Panc1 (cell line): ENCODE measurements around the gene RPP25. TPM values are rescaled to one million over a fixed set of nuclear protein-coding genes. Genes with fewer than 3 reads are reported as not detected.

Experiments used
- ATAC-seq: fragments of 200-7000 bp; cut with Tn5 transposase; 2 replicates; pipeline ENCODE4 v1.9.1; 2020; ENCODE audit warnings: mild to moderate bottlenecking, moderate library complexity
- BruUV-seq: library from RNA; stranded (reverse); fragments of 400-500 nt; replicated peaks from 2 replicates; lab custom pipeline; 2021; lab: Mats Ljungman, UMichigan
- CTCF ChIA-PET: fragments of 300-600 bp; sonication (Branson Sonifier 250); formaldehyde crosslinking; loops from one replicate; lab custom pipeline; 2022; ENCODE audit warnings: antibody characterized with exemption; lab: Charles Lee
- POLR2A ChIA-PET: fragments of 300-600 bp; sonication (Branson Sonifier 250); formaldehyde crosslinking; loops from one replicate; lab custom pipeline; 2022; ENCODE audit warnings: antibody characterized with exemption; lab: Charles Lee
- DNase-seq: peaks from one replicate; pipeline ENCODE4 v3.0.0-alpha.2; 2010; ENCODE audit warnings: low read depth, low spot score
- H3K27ac ChIP-seq: 2 replicates; pipeline ENCODE4 v1.5.1; 2011; ENCODE audit warnings: mild to moderate bottlenecking, low read length, inconsistent platforms
- H3K27me3 ChIP-seq: fragments of 200-500 bp; sonication (Bioruptor generic); 2 replicates; pipeline ENCODE4 v1.6.0; 2014; ENCODE audit warnings: low read length, inconsistent platforms; ENCODE audit not compliant: control insufficient read depth, insufficient read depth
- H3K36me3 ChIP-seq: fragments of 200-500 bp; sonication (Bioruptor generic); 2 replicates; pipeline ENCODE4 v1.5.1; 2014; ENCODE audit warnings: inconsistent platforms, mild to moderate bottlenecking, low read length, moderate library complexity; ENCODE audit not compliant: control insufficient read depth, insufficient read depth
- H3K4me1 ChIP-seq: 2 replicates; pipeline ENCODE4 v1.5.1; 2011; ENCODE audit warnings: inconsistent platforms, mild to moderate bottlenecking, low read length, moderate library complexity; ENCODE audit not compliant: control insufficient read depth, insufficient read depth
- H3K4me3 ChIP-seq, 2 experiments: 2 replicates each; pipeline ENCODE4 v1.5.1; 2011 to 2012; ENCODE audit warnings: low read depth in 2 of 2, low read length in 2 of 2, mild to moderate bottlenecking in 2 of 2, inconsistent platforms in 1 of 2, moderate library complexity in 1 of 2
- H3K9me3 ChIP-seq: fragments of 200-500 bp; sonication (Bioruptor generic); 2 replicates; pipeline ENCODE4 v1.5.1; 2014; ENCODE audit warnings: low read depth, mild to moderate bottlenecking, inconsistent platforms, low read length, moderate library complexity; ENCODE audit not compliant: control insufficient read depth, insufficient read depth
- POLR2AphosphoS5 ChIP-seq: IDR thresholded peaks from 2 replicates; pipeline ENCODE4 v1.6.1; 2012; ENCODE audit warnings: mild to moderate bottlenecking, low read depth, low read length, moderate library complexity
- SIN3A ChIP-seq: IDR thresholded peaks from 2 replicates; pipeline ENCODE4 v1.6.1; 2012; ENCODE audit warnings: low read depth, mild to moderate bottlenecking, low read length, moderate library complexity, borderline replicate concordance; ENCODE audit not compliant: insufficient read depth
- TCF7L2 ChIP-seq: IDR thresholded peaks from 2 replicates; pipeline ENCODE4 v1.6.1; 2011; ENCODE audit warnings: mild to moderate bottlenecking, low read depth, low read length, inconsistent platforms
- in situ Hi-C: cut with HindIII; loops from 2 replicates; pipeline ENCODE4 v1.10.0; 2016; ENCODE audit warnings: low sequenced_read_pairs, low pct_unique_long_range_greater_than_20kb
- intact Hi-C: fragments of 100-400 bp; cut with micrococcal nuclease; formaldehyde crosslinking; loops from one replicate; pipeline ENCODE4 v1.10.0; 2022; ENCODE audit not compliant: unreplicated experiment
- total RNA-seq: library from RNA; stranded (reverse); gene quantifications from one replicate; pipeline ENCODE4 v1.2.1, GENCODE V29; 2021; ENCODE audit not compliant: unreplicated experiment
- TF ChIP-seq, protein P1 (sequence below): fragments of 450-650 bp; IDR thresholded peaks from 2 replicates; pipeline ENCODE4 v1.5.1; 2017; ENCODE audit warnings: mild to moderate bottlenecking
- TF ChIP-seq, protein P2 (sequence below), 2 experiments: IDR thresholded peaks; 2 replicates each; pipeline ENCODE4 v1.6.1; 2011 to 2012; ENCODE audit warnings: low read depth in 2 of 2, control low read depth in 1 of 2, low read length in 1 of 2, mild to moderate bottlenecking in 1 of 2, moderate library complexity in 1 of 2; ENCODE audit not compliant: insufficient read depth in 1 of 2

The RPP25 gene
- total RNA-seq, 1 experiment from 2014 or later, result 40.1 TPM

- peaks cover 26% of the 10 kb centered on the region for H3K36me3 ChIP-seq
- no peak overlapping the region for H3K27ac ChIP-seq
- CTCF ChIA-PET, result no interaction called here
- H3K4me1 ChIP-seq, result no peaks in the 10 kb centered on the region
- in situ Hi-C loops (no loop called here), intact Hi-C loops (no loop called here)
- no peaks in the 10 kb centered on the region for H3K27me3 ChIP-seq
- TSS peak; percentile 48 for BruUV-seq
- no peak overlapping the region for H3K4me3 ChIP-seq
- H3K9me3 ChIP-seq, result no peaks in the 10 kb centered on the region
- POLR2A ChIA-PET, result no interaction called here
- TF ChIP-seq TCF7L2 (no peak), POLR2AphosphoS5 (no peak), SIN3A (no peak)
- TF ChIP-seq, protein P1, sequence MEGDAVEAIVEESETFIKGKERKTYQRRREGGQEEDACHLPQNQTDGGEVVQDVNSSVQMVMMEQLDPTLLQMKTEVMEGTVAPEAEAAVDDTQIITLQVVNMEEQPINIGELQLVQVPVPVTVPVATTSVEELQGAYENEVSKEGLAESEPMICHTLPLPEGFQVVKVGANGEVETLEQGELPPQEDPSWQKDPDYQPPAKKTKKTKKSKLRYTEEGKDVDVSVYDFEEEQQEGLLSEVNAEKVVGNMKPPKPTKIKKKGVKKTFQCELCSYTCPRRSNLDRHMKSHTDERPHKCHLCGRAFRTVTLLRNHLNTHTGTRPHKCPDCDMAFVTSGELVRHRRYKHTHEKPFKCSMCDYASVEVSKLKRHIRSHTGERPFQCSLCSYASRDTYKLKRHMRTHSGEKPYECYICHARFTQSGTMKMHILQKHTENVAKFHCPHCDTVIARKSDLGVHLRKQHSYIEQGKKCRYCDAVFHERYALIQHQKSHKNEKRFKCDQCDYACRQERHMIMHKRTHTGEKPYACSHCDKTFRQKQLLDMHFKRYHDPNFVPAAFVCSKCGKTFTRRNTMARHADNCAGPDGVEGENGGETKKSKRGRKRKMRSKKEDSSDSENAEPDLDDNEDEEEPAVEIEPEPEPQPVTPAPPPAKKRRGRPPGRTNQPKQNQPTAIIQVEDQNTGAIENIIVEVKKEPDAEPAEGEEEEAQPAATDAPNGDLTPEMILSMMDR, result no peak
- TF ChIP-seq, protein P2, sequence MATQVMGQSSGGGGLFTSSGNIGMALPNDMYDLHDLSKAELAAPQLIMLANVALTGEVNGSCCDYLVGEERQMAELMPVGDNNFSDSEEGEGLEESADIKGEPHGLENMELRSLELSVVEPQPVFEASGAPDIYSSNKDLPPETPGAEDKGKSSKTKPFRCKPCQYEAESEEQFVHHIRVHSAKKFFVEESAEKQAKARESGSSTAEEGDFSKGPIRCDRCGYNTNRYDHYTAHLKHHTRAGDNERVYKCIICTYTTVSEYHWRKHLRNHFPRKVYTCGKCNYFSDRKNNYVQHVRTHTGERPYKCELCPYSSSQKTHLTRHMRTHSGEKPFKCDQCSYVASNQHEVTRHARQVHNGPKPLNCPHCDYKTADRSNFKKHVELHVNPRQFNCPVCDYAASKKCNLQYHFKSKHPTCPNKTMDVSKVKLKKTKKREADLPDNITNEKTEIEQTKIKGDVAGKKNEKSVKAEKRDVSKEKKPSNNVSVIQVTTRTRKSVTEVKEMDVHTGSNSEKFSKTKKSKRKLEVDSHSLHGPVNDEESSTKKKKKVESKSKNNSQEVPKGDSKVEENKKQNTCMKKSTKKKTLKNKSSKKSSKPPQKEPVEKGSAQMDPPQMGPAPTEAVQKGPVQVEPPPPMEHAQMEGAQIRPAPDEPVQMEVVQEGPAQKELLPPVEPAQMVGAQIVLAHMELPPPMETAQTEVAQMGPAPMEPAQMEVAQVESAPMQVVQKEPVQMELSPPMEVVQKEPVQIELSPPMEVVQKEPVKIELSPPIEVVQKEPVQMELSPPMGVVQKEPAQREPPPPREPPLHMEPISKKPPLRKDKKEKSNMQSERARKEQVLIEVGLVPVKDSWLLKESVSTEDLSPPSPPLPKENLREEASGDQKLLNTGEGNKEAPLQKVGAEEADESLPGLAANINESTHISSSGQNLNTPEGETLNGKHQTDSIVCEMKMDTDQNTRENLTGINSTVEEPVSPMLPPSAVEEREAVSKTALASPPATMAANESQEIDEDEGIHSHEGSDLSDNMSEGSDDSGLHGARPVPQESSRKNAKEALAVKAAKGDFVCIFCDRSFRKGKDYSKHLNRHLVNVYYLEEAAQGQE (IDR thresholded peaks at IDR 0.05; ENCODE audit: insufficient read depth in 1 of 2, low read depth in 2 of 2, low read length in 1 of 2), result no peak
- DNase-seq (no peak), ATAC-seq (no peak)
Observed at GRCh38 chr15:74928771-74929198, 27.8 kb downstream of the RPP25 start.

- TSS peak; percentile 19 for BruUV-seq
- no peak overlapping the region for H3K27ac ChIP-seq
- ChIA-PET CTCF (no interaction called here), POLR2A (interaction anchor here (0.6 kb wide), 1 partner anchor 32 kb away, joined by 5 read pairs; no protein-coding TSS in a partner anchor)
- no peak for ATAC-seq
- no peak for DNase-seq
- no peak overlapping the region for H3K4me3 ChIP-seq
- H3K27me3 ChIP-seq, result no peaks in the 10 kb centered on the region
- peaks cover 42% of the 10 kb centered on the region for H3K36me3 ChIP-seq
- TF ChIP-seq SIN3A (no peak), POLR2AphosphoS5 (no peak), TCF7L2 (no peak)
- TF ChIP-seq, protein P2 (IDR thresholded peaks at IDR 0.05; ENCODE audit: insufficient read depth in 1 of 2, low read depth in 2 of 2, low read length in 1 of 2), result no peak
- TF ChIP-seq, protein P1, result no peak
- no peaks in the 10 kb centered on the region for H3K4me1 ChIP-seq
- no peaks in the 10 kb centered on the region for H3K9me3 ChIP-seq
- in situ Hi-C loops (no loop called here), intact Hi-C loops (no loop called here)
Observed at GRCh38 chr15:74924525-74924924, 32.0 kb downstream of the RPP25 start.
